MCF 10A (cell line): ENCODE measurements around the gene IGF2BP3. TPM values are rescaled to one million over a fixed set of nuclear protein-coding genes. Genes with fewer than 3 reads are reported as not detected.

Experiments used
- BruUV-seq: library from RNA; stranded (reverse); fragments of 400-500 nt; replicated peaks from 2 replicates; lab custom pipeline; 2021; lab: Mats Ljungman, UMichigan
- CTCF ChIA-PET: fragments of 300-600 bp; sonication (Branson Sonifier 250); formaldehyde crosslinking; extraction: SDS; loops from one replicate; lab custom pipeline; 2021; ENCODE audit warnings: antibody characterized with exemption, inconsistent platforms; lab: Yijun Ruan, JAX
- POLR2A ChIA-PET: fragments of 300-600, 350-650 bp; sonication (Branson Sonifier 250); formaldehyde crosslinking; extraction: SDS; loops from one replicate; lab custom pipeline; 2020; ENCODE audit warnings: antibody characterized with exemption, inconsistent platforms; lab: Yijun Ruan, JAX
- DNase-seq: peaks from one replicate; pipeline ENCODE4 v3.0.0-alpha.2; 2018; ENCODE audit not compliant: unreplicated experiment
- H3K27ac Mint-ChIP-seq: one replicate; pipeline ENCODE4 v1.8.0; 2022; ENCODE audit warnings: mild to moderate bottlenecking, low read depth, mixed read lengths; ENCODE audit not compliant: unreplicated experiment
- H3K27me3 Mint-ChIP-seq: one replicate; pipeline ENCODE4 v1.8.0; 2022; ENCODE audit warnings: mixed read lengths; ENCODE audit not compliant: insufficient read depth, unreplicated experiment
- H3K36me3 Mint-ChIP-seq: one replicate; pipeline ENCODE4 v1.8.0; 2022; ENCODE audit warnings: mild to moderate bottlenecking, moderate library complexity, mixed read lengths; ENCODE audit not compliant: insufficient read depth, unreplicated experiment
- H3K4me1 Mint-ChIP-seq: one replicate; pipeline ENCODE4 v1.8.0; 2022; ENCODE audit warnings: mixed read lengths; ENCODE audit not compliant: insufficient read depth, unreplicated experiment
- H3K4me3 Mint-ChIP-seq: one replicate; pipeline ENCODE4 v1.8.0; 2022; ENCODE audit warnings: mild to moderate bottlenecking, moderate library complexity, mixed read lengths; ENCODE audit not compliant: unreplicated experiment
- H3K9me3 Mint-ChIP-seq: one replicate; pipeline ENCODE4 v1.8.0; 2022; ENCODE audit warnings: mixed read lengths; ENCODE audit not compliant: unreplicated experiment
- CTCF ChIP-seq: fragments of 200-600 bp; IDR thresholded peaks from one replicate; pipeline ENCODE4 v1.8.0; 2022; ENCODE audit warnings: antibody characterized with exemption, mild to moderate bottlenecking; ENCODE audit not compliant: unreplicated experiment
- intact Hi-C: fragments of 100-400 bp; cut with micrococcal nuclease; formaldehyde crosslinking; loops from 2 replicates; pipeline ENCODE4 v1.14.1; 2022
- total RNA-seq: library from RNA; stranded (reverse); gene quantifications from 2 replicates; pipeline ENCODE4 v1.2.3, GENCODE V29; 2022

The IGF2BP3 gene
- total RNA-seq, 1 experiment from 2014 or later, result 29.8 TPM

GRCh38 chr7:23287612-23288011 lies 182.7 kb downstream of the IGF2BP3 start:
- POLR2A ChIA-PET, result no interaction called here
- H3K4me3 Mint-ChIP-seq, result no peak overlapping the region
- no peak for DNase-seq
- no TSS peak for BruUV-seq
- peaks cover 5% of the 10 kb centered on the region for H3K4me1 Mint-ChIP-seq
- no peak for TF ChIP-seq CTCF
- intact Hi-C loops, result no loop called here
- no peaks in the 10 kb centered on the region for H3K27me3 Mint-ChIP-seq
- CTCF ChIA-PET, result no interaction called here
- no peak overlapping the region for H3K27ac Mint-ChIP-seq
- no peaks in the 10 kb centered on the region for H3K9me3 Mint-ChIP-seq
- H3K36me3 Mint-ChIP-seq, result no peaks in the 10 kb centered on the region

DNA sequence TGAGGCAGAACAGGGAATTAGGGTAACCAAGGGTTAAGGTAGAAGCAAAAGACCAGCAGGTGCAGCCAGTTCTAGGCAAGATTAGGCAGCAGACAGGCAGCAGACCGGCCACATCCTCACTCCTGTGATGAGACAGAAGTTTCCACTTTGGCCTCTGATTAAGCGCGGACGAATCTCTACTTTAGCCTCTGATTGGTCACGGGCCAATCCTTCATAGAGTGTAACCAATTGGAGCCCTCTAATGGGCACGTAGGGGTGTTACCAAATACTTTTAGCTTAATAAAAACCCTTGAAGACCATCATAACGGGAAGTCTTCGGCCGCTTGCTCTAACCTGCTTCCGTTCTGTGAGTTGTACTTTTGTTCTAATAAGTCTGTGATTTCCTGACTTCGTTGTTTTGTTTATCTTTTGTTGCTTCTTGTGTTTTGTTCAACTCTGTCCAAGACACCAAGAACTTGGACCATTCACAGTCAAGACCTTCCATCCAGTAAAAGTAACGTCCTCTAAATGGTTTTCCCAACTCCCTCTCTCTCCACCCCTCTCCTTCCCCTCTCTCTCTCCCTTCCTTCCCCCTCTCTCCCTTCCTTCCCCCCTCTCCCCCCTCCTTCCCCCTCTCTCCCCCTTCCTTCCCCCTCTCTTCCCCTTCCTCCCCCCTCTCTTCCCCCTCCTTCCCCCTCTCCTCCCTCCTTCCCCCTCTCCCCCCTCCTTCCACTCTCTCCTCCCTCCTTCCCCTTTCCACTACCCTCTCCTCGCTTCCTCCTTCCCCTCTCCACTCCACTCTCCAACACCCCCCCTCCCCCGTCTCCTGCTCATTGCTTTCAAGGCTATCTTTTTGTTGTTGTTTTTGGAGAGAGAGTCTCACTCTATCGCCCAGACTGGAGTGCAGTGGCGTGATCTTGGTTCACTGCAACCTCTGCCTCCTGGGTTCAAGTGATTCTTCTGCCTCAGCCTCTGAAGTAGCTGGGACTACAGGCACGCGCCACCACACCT lies 184.3 kb downstream of the IGF2BP3 start:
- H3K9me3 Mint-ChIP-seq, result no peaks in the 10 kb centered on the region
- no peak for TF ChIP-seq CTCF

GRCh38 chr7:23284871-23285270 lies 185.4 kb downstream of the IGF2BP3 start:
- ChIA-PET CTCF (interaction anchor here (1.1 to 1.2 kb wide), 2 partner anchors 13 to 262 kb away, joined by 3 read pairs; no protein-coding TSS in a partner anchor), POLR2A (interaction anchor here (0.9 kb wide), 1 partner anchor 10 kb away, joined by 3 read pairs; no protein-coding TSS in a partner anchor)
- H3K4me1 Mint-ChIP-seq, result peaks cover 5% of the 10 kb centered on the region
- H3K4me3 Mint-ChIP-seq, result no peak overlapping the region
- no peaks in the 10 kb centered on the region for H3K9me3 Mint-ChIP-seq
- intact Hi-C loops, result no loop called here
- TF ChIP-seq CTCF, result no peak
- no peak overlapping the region for H3K27ac Mint-ChIP-seq
- BruUV-seq, result no TSS peak
- no peaks in the 10 kb centered on the region for H3K27me3 Mint-ChIP-seq
- H3K36me3 Mint-ChIP-seq, result no peaks in the 10 kb centered on the region
- DNase-seq, result no peak

More for the DNA sequence above, 184.3 kb downstream of the IGF2BP3 start:
- H3K36me3 Mint-ChIP-seq, result no peaks in the 10 kb centered on the region
- CTCF ChIA-PET, result interaction anchor here (0.7 to 0.9 kb wide), 2 partner anchors 13 to 173 kb away, joined by 3 to 4 read pairs; no protein-coding TSS in a partner anchor
- H3K27me3 Mint-ChIP-seq, result no peaks in the 10 kb centered on the region
- H3K27ac Mint-ChIP-seq, result no peak overlapping the region
- DNase-seq, result no peak
- intact Hi-C loops, result no loop called here
- BruUV-seq, result no TSS peak
- H3K4me3 Mint-ChIP-seq, result no peak overlapping the region
- H3K4me1 Mint-ChIP-seq, result peaks cover 5% of the 10 kb centered on the region
- POLR2A ChIA-PET, result no interaction called here

DNA sequence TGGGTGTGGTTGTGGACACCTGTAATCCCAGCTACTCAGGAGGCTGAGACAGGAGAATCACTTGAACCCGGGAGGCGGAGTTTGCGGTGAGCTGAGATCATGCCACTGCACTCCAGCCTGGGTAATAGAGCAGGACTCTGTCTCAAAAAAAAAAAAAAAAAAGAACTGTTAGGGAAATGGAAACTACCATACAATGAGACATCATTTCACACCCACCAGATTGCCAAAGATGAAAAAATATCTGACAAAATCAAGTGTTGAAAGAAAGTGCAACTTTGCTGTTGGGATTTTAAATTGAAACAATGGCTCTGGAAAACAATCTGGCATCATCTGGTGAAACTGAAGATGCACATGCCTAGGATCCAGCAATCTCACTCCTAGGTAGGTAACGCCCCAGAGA lies 187.2 kb downstream of the IGF2BP3 start:
- Mint-ChIP-seq H3K27ac (no peak overlapping the region), H3K27me3 (no peaks in the 10 kb centered on the region), H3K9me3 (no peaks in the 10 kb centered on the region), H3K4me1 (peaks cover 5% of the 10 kb centered on the region), H3K36me3 (no peaks in the 10 kb centered on the region), H3K4me3 (no peak overlapping the region)
- POLR2A ChIA-PET, result no interaction called here
- CTCF ChIA-PET, result interaction anchor here (0.9 to 1.6 kb wide), 3 partner anchors 21 to 431 kb away, joined by 3 to 4 read pairs (median 3); no protein-coding TSS in a partner anchor
- intact Hi-C loops, result no loop called here
- BruUV-seq, result no TSS peak
- no peak for TF ChIP-seq CTCF
- DNase-seq, result no peak
